Endothelial cell of umbilical vein (primary cell): ENCODE results near the gene SPON2. TPM values are rescaled to one million over a fixed set of nuclear protein-coding genes. Genes with fewer than 3 reads are reported as not detected.

ENCODE experiments used
- BruUV-seq: library from RNA; stranded (reverse); fragments of 400-500 nt; replicated peaks from 2 replicates; lab custom pipeline; 2021; lab: Mats Ljungman, UMichigan
- CTCF ChIA-PET: fragments of 300-600, 350-600 bp; sonication (Branson Sonifier 250); formaldehyde crosslinking; loops from one replicate; lab custom pipeline; 2021; ENCODE audit warnings: antibody characterized with exemption, inconsistent platforms; lab: Charles Lee
- POLR2A ChIA-PET: fragments of 300-600, 350-600 bp; sonication (Branson Sonifier 250); formaldehyde crosslinking; loops from one replicate; lab custom pipeline; 2021; ENCODE audit warnings: antibody characterized with exemption, inconsistent platforms; lab: Charles Lee
- DNase-seq: peaks from one replicate; pipeline ENCODE4 v3.0.0-alpha.2; 2011; ENCODE audit warnings: low read depth, low spot score
- FAIRE-seq: peaks from 2 replicates; lab custom pipeline; 2011; peaks lifted over from hg19 to GRCh38; lab: Jason Lieb, UNC
- H2AFZ ChIP-seq: 2 replicates; pipeline ENCODE4 v1.6.0; 2012; ENCODE audit warnings: low read depth, low read length, control low read depth, inconsistent platforms
- H3K27ac ChIP-seq: 2 replicates; pipeline ENCODE4 v1.5.1; 2011; ENCODE audit warnings: low read depth, mild to moderate bottlenecking, control low read depth, low read length, moderate library complexity; ENCODE audit not compliant: insufficient read depth
- H3K27me3 ChIP-seq, 2 experiments: 2 replicates each; pipeline versions ENCODE4 v1.6.0 to v1.6.1; 2011; ENCODE audit warnings: low read length in 2 of 2, mixed read lengths in 1 of 2; ENCODE audit not compliant: control insufficient read depth in 2 of 2, insufficient read depth in 2 of 2
- H3K36me3 ChIP-seq, 2 experiments: 2 replicates in 1 of 2; 3 replicates in 1 of 2; pipeline ENCODE4 v1.5.1; 2011; ENCODE audit warnings: low read length in 2 of 2, mild to moderate bottlenecking in 1 of 2, moderate library complexity in 1 of 2; ENCODE audit not compliant: control insufficient read depth in 2 of 2, insufficient read depth in 2 of 2; ENCODE audit errors: extremely low read depth in 1 of 2
- H3K4me1 ChIP-seq: 3 replicates; pipeline ENCODE4 v1.5.1; 2011; ENCODE audit warnings: mild to moderate bottlenecking, low read length; ENCODE audit not compliant: control insufficient read depth, insufficient read depth; ENCODE audit errors: extremely low read depth
- H3K4me2 ChIP-seq: 2 replicates; pipeline ENCODE4 v1.6.1; 2011; ENCODE audit warnings: low read length, control low read depth, mixed read lengths; ENCODE audit not compliant: insufficient read depth
- H3K4me3 ChIP-seq, 3 experiments: fragments of 200-600 bp in 1 of 3; sonication (generic), shearing (Covaris generic) in 1 of 3; replicated peaks in 1 of 3; 2 replicates each; pipeline ENCODE4 v1.5.1; 2011 to 2016; ENCODE audit warnings: control low read depth in 3 of 3, low read length in 3 of 3, mild to moderate bottlenecking in 2 of 3, inconsistent platforms in 1 of 3, low read depth in 1 of 3, moderate library complexity in 1 of 3; ENCODE audit not compliant: insufficient read depth in 1 of 3
- H3K79me2 ChIP-seq: 2 replicates; pipeline ENCODE4 v1.6.0; 2012; ENCODE audit warnings: low read length, inconsistent platforms; ENCODE audit not compliant: control insufficient read depth, insufficient read depth
- H3K9ac ChIP-seq: replicated peaks from 2 replicates; pipeline ENCODE3; 2011; ENCODE audit warnings: low read length, control low read depth; ENCODE audit not compliant: insufficient read depth; ENCODE audit errors: extremely low read depth
- H3K9me1 ChIP-seq: replicated peaks from 3 replicates; pipeline ENCODE4 v1.6.0; 2011; ENCODE audit warnings: mild to moderate bottlenecking, low read length; ENCODE audit not compliant: control insufficient read depth, insufficient read depth; ENCODE audit errors: extremely low read depth
- H3K9me3 ChIP-seq: replicated peaks from 2 replicates; pipeline ENCODE4 v1.5.1; 2012; ENCODE audit warnings: low read length, inconsistent platforms; ENCODE audit not compliant: control insufficient read depth, insufficient read depth
- H4K20me1 ChIP-seq: replicated peaks from 2 replicates; pipeline ENCODE3; 2011; ENCODE audit warnings: mild to moderate bottlenecking, low read length; ENCODE audit not compliant: control insufficient read depth, insufficient read depth; ENCODE audit errors: extremely low read depth
- EZH2 ChIP-seq: IDR thresholded peaks from 2 replicates; pipeline ENCODE4 v1.6.1; 2012; ENCODE audit warnings: borderline replicate concordance, low read depth, mild to moderate bottlenecking, moderate library complexity, low read length, inconsistent platforms; ENCODE audit not compliant: severe bottlenecking
- FOS ChIP-seq: IDR thresholded peaks from 2 replicates; pipeline ENCODE4 v1.6.1; 2011; ENCODE audit warnings: mild to moderate bottlenecking, low read length, moderate library complexity, borderline replicate concordance; ENCODE audit not compliant: insufficient read depth
- GATA2 ChIP-seq: IDR thresholded peaks from 2 replicates; pipeline ENCODE4 v1.7.0; 2011; ENCODE audit warnings: low read depth, mild to moderate bottlenecking, moderate library complexity, mixed read lengths, low read length; ENCODE audit not compliant: insufficient read length, insufficient read depth
- JUN ChIP-seq: IDR thresholded peaks from 2 replicates; pipeline ENCODE4 v1.6.1; 2011; ENCODE audit warnings: borderline replicate concordance, low read depth; ENCODE audit not compliant: insufficient read length, insufficient read depth
- MYC ChIP-seq: IDR thresholded peaks from one replicate; pipeline ENCODE4 v1.6.1; 2011; ENCODE audit warnings: mild to moderate bottlenecking, low read depth, low read length
- POLR2A ChIP-seq: IDR thresholded peaks from 2 replicates; pipeline ENCODE4 v1.6.1; 2012; ENCODE audit warnings: low read depth, mild to moderate bottlenecking, control low read depth, low read length
- POLR2AphosphoS5 ChIP-seq: IDR thresholded peaks from 2 replicates; pipeline ENCODE4 v1.6.1; 2012; ENCODE audit warnings: low read depth, mild to moderate bottlenecking, control low read depth, low read length, moderate library complexity; ENCODE audit not compliant: insufficient read depth
- dilution Hi-C: fragments of 300-500 bp; cut with MboI; formaldehyde crosslinking; loops from one replicate; pipeline ENCODE4 v1.15.0; 2019; ENCODE audit warnings: low sequenced_read_pairs; ENCODE audit not compliant: extremely low pct_ligation_motif_present
- intact Hi-C: fragments of 100-400 bp; cut with micrococcal nuclease; formaldehyde crosslinking; loops from one replicate; pipeline ENCODE4 v1.10.0; 2022
- polyA plus RNA-seq, 4 experiments: library from polyadenylated mRNA; depleted of rRNA in 3 of 4; stranded (reverse) in 3 of 4; unstranded in 1 of 4; fragments of >200 nt; gene quantifications; 2 replicates each; pipeline versions ENCODE4 v1.2.1 to v1.2.3, GENCODE V29; 2011 to 2012; ENCODE audit warnings: missing spikeins in 1 of 4
- total RNA-seq: library from RNA; stranded (reverse); gene quantifications from 2 replicates; pipeline ENCODE4 v1.2.3, GENCODE V29; 2021
- TF ChIP-seq, protein P1 (sequence below): IDR thresholded peaks from 2 replicates; pipeline ENCODE4 v1.6.1; 2011; ENCODE audit not compliant: insufficient read depth, insufficient read length
- TF ChIP-seq, protein P2 (sequence below), 2 donors: IDR thresholded peaks; 1 replicate in 1 of 2; 2 replicates in 1 of 2; pipeline ENCODE4 v1.5.1; 2011; ENCODE audit warnings: low read length in 2 of 2, mild to moderate bottlenecking in 2 of 2, moderate library complexity in 2 of 2, control low read depth in 1 of 2, inconsistent platforms in 1 of 2, low read depth in 1 of 2; ENCODE audit not compliant: insufficient read depth in 1 of 2; ENCODE audit errors: extremely low read depth in 1 of 2

The SPON2 gene
- total and polyA plus RNA-seq, 2 donors (not counting 3 experiments of a cell fraction or from before 2014, with no cell fraction given), result 0.04 TPM; not detected in 1

DNA sequence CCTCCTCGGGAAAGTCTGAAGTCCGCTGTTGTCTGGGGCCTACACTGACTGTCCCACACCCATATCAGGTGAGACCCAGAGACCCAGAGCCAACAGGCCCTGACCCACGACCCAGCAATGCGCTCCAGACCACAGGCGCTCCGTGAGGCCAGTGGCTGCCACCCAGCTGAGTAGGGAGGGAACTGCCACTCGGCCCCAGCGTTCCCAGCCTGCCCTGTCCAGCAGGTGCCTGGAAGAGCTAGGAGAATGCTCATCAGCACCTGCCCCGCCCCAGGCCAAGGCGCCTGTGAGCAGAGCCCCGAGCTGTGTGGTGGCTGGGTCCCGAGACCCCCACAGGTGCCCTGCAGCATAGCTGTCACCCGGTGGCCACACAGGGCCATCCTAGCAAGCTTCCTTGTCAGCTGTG lies 2.7 kb downstream of the SPON2 start:
- H3K4me3 ChIP-seq, result no peak overlapping the region
- H3K27ac ChIP-seq, result no peak overlapping the region
- CTCF ChIA-PET, result interaction anchor here (0.9 to 5.3 kb wide), 2 partner anchors 96 to 99 kb away, joined by 3 to 52 read pairs; no protein-coding TSS in a partner anchor
- intact Hi-C loops (no loop called here), dilution Hi-C loops (no loop called here)
- TF ChIP-seq, protein P1, sequence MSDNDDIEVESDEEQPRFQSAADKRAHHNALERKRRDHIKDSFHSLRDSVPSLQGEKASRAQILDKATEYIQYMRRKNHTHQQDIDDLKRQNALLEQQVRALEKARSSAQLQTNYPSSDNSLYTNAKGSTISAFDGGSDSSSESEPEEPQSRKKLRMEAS, result no peak
- TF ChIP-seq MYC, result no peak
- no peak for TF ChIP-seq EZH2
- no peak for TF ChIP-seq GATA2
- no peak for TF ChIP-seq POLR2AphosphoS5
- no peak for TF ChIP-seq FOS
- TF ChIP-seq POLR2A, result no peak
- no peak for TF ChIP-seq JUN
- TF ChIP-seq, protein P2, sequence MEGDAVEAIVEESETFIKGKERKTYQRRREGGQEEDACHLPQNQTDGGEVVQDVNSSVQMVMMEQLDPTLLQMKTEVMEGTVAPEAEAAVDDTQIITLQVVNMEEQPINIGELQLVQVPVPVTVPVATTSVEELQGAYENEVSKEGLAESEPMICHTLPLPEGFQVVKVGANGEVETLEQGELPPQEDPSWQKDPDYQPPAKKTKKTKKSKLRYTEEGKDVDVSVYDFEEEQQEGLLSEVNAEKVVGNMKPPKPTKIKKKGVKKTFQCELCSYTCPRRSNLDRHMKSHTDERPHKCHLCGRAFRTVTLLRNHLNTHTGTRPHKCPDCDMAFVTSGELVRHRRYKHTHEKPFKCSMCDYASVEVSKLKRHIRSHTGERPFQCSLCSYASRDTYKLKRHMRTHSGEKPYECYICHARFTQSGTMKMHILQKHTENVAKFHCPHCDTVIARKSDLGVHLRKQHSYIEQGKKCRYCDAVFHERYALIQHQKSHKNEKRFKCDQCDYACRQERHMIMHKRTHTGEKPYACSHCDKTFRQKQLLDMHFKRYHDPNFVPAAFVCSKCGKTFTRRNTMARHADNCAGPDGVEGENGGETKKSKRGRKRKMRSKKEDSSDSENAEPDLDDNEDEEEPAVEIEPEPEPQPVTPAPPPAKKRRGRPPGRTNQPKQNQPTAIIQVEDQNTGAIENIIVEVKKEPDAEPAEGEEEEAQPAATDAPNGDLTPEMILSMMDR (IDR thresholded peaks at IDR 0.05; ENCODE audit: extremely low read depth in 1 of 2, insufficient read depth in 1 of 2, low read depth in 1 of 2, low read length in 2 of 2), result no peak
- DNase-seq (no peak), FAIRE-seq (no peak)
- POLR2A ChIA-PET, result no interaction called here
- peaks cover 3% of the 10 kb centered on the region for H3K4me1 ChIP-seq
- no peak overlapping the region for H3K9ac ChIP-seq
- no TSS peak for BruUV-seq
- H4K20me1 ChIP-seq, result no peaks in the 10 kb centered on the region
- no peak overlapping the region for H2AFZ ChIP-seq
- no peaks in the 10 kb centered on the region for H3K9me1 ChIP-seq
- H3K36me3 ChIP-seq, result no peaks in the 10 kb centered on the region
- no peak overlapping the region for H3K4me2 ChIP-seq
- no peaks in the 10 kb centered on the region for H3K9me3 ChIP-seq
- H3K27me3 ChIP-seq, result peaks cover 32 to 33% of the 10 kb centered on the region in 2 experiments
- H3K79me2 ChIP-seq, result no peaks in the 10 kb centered on the region
